ENCODE data around the gene PIK3R2.
A peak's percentile ranks its signal among the peaks of the same experiment; 100 is the strongest.

The PIK3R2 gene

DNA sequence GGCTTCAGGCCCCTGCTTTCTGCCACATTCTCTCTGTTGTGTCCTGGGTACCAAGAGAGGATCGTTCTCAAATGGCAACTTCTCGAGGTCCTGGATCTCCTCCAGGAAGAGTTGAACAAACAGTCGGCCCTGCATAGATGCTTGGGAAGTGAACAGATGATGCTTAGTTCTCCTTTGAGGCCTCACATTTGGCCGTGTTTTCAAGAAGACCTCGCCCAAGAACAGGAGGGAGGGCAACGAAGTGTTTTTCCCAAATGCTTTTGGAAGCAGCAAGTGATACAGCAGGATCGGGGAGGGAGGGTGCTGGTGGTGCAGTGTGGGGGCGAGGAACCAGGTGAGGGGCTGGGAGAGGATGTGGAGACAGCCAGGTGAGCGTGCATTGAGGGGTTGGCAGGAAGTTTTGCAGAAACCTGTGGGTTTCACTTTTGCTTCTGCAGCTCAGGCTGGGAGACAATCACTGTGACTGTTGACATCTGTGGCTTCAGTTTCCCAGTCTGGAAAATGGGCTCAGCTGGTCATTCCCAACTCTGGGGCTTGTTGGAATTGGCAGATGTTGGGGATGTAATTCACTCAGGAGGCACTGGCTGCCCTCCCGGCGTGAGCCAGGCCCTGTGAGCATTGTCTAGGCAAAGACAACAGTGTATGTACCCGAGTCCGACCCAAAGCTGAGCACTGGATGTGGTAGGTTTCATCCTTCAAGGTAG is 33.8 kb upstream of the PIK3R2 start:
- 0 out of 2 replicates have a peak overlapping the region, but pooled peaks have one; percentile 63 for H3K27ac ChIP-seq
- TF ChIP-seq, protein P1, sequence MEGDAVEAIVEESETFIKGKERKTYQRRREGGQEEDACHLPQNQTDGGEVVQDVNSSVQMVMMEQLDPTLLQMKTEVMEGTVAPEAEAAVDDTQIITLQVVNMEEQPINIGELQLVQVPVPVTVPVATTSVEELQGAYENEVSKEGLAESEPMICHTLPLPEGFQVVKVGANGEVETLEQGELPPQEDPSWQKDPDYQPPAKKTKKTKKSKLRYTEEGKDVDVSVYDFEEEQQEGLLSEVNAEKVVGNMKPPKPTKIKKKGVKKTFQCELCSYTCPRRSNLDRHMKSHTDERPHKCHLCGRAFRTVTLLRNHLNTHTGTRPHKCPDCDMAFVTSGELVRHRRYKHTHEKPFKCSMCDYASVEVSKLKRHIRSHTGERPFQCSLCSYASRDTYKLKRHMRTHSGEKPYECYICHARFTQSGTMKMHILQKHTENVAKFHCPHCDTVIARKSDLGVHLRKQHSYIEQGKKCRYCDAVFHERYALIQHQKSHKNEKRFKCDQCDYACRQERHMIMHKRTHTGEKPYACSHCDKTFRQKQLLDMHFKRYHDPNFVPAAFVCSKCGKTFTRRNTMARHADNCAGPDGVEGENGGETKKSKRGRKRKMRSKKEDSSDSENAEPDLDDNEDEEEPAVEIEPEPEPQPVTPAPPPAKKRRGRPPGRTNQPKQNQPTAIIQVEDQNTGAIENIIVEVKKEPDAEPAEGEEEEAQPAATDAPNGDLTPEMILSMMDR (IDR thresholded peaks at IDR 0.05), result no peak
- TF ChIP-seq ZFX (IDR thresholded peaks at IDR 0.05; ENCODE audit: borderline replicate concordance), result no peak

DNA sequence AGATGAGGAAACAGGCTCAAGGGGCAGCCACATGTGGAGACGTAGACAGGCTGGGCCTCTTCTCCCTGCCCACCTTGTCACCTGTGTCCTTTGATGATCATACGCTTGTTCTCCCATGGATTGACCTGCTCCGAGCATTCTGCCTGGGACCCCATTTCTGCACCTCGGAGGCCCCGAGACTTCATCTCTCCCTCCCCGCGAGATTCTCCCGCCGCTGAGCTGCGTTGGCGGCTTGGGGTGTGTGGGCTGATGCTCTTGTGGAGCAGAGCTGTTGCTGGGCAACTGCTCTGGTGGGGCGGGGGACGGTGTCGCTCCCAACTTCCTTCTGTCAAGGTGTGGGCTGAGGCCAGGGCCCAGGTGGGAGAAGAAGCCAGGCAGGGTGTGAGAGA is 33.3 kb upstream of the PIK3R2 start:
- TF ChIP-seq, protein P1 (IDR thresholded peaks at IDR 0.05), result no peak
- no peak for TF ChIP-seq ZFX (IDR thresholded peaks at IDR 0.05; ENCODE audit: borderline replicate concordance)
- no peak overlapping the region for H3K27ac ChIP-seq

DNA sequence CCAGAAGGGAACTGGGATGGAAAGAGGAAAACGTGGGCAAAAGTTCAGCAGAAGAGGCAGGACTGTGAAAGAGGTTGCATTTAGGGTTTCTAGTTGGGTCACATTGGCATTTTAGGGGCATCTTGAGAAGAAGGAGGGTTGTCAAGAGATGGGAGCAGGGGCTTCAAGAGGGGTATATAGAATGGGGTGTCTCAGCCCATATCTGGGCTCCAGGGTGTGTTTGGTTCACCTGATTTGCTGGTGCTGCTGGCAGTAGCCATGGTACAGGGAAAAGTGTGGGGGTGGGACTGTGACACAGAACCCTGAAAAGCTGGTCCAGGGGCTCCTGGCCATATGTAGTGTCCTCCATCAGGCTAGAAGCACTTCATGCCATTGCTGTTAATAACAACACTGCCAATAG is 32.8 kb upstream of the PIK3R2 start:
- TF ChIP-seq, protein P1 (IDR thresholded peaks at IDR 0.05), result no peak
- no peak for TF ChIP-seq ZFX (IDR thresholded peaks at IDR 0.05; ENCODE audit: borderline replicate concordance)
- no peak overlapping the region for H3K27ac ChIP-seq

DNA sequence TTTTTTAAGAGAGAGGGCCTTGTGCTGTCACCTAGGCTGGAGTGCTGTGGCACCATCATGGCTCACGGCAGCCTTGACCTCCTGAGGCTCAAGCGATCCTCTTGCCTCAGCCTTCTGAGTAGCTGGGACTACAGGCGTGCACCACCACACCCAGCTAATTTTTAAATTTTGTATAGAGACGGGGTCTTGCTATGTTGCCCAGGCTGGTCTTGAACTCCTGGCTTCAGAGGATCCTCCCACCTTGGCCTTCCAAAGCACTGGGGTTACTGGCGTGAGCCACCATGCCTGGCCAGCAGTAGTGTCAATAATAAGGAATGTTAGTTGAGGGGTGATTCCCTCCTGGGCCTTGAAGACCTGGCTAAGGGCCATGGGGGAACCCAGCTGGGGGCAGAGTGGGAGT is 31.8 kb upstream of the PIK3R2 start:
- TF ChIP-seq ZFX (IDR thresholded peaks at IDR 0.05; ENCODE audit: borderline replicate concordance), result no peak
- TF ChIP-seq, protein P1 (IDR thresholded peaks at IDR 0.05), result no peak
- H3K27ac ChIP-seq, result no peak overlapping the region

DNA sequence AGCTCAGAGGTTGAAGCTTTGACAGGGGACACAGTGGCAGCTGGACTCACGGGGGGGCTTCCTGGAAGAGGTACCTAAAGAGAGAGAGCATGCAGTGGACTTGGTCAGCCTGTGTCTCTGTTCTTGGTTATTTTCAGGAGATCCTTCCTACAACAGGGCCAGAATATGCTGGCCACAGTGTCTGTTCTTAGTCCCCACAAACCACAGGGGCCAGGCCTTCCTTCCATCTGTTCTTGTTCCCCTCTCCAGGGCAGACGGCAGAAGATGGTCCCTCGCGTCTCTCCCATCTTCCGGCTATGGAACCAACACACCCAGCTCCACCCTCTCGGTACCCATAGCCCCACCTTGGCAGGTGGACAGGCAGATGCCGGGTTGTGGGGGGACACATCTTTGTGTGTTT is 30.5 kb upstream of the PIK3R2 start:
- TF ChIP-seq ZFX (IDR thresholded peaks at IDR 0.05; ENCODE audit: borderline replicate concordance), result no peak
- TF ChIP-seq, protein P1 (IDR thresholded peaks at IDR 0.05), result no peak
- no peak overlapping the region for H3K27ac ChIP-seq

DNA sequence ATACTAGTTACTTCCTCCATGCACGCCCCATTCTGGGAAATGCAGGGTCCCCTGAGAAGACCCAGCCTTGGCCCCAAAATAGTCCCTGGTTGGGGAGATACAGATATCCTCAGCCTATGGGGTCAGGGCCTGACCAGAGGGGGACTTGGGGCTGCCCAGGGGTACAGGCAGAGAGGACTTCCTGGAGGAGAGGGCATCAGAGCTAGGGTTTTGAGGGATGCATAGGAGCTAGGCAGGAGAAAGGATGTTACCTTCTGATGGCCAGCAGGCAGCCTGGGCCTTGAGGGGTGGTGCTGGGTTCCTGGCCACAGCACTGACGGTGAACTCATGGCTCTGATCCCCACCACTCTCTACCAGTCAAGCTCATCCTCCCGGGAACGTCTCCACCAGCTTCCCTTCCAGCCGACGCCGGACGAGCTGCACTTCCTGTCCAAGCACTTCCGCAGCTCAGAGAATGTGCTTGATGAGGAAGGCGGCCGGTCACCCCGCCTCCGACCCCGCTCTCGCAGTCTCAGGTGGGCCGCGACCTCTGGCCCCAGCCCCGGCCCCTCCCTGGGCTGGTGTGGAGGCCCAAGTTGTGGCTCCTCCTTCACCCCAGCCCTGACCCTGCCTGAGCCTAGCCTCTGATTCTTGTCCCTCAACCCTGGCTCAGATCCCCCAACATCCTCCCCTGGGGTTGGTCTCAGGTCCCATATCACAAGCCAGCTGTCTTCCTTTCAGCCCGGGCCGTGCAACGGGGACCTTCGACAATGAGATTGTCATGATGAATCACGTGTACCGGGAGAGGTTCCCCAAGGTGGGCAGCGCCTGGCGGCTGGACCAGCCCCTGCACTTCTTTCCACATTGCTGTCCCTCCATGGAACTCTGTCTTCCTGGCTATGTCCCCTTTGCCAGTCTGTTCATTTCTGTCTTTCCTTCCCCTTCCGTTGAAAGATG is 29.8 kb upstream of the PIK3R2 start:
- no peak overlapping the region for H3K27ac ChIP-seq
- TF ChIP-seq ZFX (IDR thresholded peaks at IDR 0.05; ENCODE audit: borderline replicate concordance), result no peak
- TF ChIP-seq, protein P1 (IDR thresholded peaks at IDR 0.05), result no peak

DNA sequence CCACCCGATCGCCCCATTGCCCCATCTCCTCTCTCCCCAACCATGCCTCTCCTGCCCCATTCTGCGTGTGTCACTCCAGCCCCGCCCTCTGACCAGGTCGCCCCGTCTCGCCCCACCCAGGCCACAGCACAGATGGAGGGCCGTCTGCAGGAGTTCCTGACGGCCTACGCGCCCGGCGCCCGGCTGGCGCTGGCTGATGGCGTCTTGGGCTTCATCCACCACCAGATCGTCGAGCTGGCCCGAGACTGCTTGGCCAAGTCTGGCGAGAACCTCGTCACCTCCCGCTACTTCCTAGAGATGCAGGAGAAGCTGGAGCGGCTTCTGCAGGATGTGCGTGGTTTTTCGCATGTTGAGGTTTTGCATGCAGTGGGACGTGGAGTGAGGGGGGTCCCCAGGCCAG is 29.1 kb upstream of the PIK3R2 start:
- TF ChIP-seq, protein P1 (IDR thresholded peaks at IDR 0.05), result no peak
- no peak for TF ChIP-seq ZFX (IDR thresholded peaks at IDR 0.05; ENCODE audit: borderline replicate concordance)

More for the DNA sequence above, 29.1 kb upstream of the PIK3R2 start:
- H3K27ac ChIP-seq, result no peak overlapping the region

All from 22Rv1 (cell line).